ENCODE results near the gene ZMPSTE24. TPM values are rescaled to one million over a fixed set of nuclear protein-coding genes. Genes with fewer than 3 reads are reported as not detected.
"Not testable (repeated sequence)": the region's sequence is repeated elsewhere in the genome, so short reads cannot be mapped to it uniquely, and the experiment has no call there.

Gene ZMPSTE24
- total and polyA plus RNA-seq, 8 donors: 6.9 to 29.8 (median 12.4) TPM

DNA sequence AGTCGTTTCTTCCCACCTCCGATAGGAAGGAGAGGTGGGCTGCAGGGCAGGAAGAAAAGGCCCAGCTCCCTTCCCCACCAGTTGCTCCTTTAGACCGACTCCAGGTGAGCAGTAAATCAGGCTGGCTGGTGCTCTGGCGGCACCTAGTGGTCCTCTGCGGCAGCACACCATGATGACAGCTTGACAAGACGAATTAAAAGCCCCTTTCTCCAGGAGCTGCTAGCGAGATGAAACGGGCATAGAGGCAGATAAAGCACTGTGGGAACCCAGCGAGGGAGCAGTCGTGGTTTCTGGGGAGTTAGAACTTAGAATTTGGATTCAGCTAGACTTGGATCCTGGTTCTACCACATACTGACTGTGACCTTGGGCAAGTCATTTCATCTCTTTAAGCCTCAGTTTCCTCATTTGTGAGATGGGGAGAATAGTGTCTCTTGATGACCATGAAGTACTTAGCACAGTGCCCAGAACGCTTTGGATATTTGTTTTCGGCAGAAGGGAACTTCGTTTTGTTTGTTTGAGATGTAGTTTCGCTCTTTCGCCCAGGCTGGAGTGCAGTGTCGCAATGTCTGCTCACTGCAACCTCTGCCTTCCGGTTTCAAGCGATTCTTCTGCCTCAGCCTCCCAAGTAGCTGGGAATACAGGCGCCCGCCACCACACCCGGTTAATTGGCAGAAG is 80.8 kb downstream of the ZMPSTE24 start:
- peak overlapping the region in 1 of 4 donors; percentile 37 for H3K27ac ChIP-seq
- H3K4me1 ChIP-seq: no peaks in the 10 kb centered on the region

DNA sequence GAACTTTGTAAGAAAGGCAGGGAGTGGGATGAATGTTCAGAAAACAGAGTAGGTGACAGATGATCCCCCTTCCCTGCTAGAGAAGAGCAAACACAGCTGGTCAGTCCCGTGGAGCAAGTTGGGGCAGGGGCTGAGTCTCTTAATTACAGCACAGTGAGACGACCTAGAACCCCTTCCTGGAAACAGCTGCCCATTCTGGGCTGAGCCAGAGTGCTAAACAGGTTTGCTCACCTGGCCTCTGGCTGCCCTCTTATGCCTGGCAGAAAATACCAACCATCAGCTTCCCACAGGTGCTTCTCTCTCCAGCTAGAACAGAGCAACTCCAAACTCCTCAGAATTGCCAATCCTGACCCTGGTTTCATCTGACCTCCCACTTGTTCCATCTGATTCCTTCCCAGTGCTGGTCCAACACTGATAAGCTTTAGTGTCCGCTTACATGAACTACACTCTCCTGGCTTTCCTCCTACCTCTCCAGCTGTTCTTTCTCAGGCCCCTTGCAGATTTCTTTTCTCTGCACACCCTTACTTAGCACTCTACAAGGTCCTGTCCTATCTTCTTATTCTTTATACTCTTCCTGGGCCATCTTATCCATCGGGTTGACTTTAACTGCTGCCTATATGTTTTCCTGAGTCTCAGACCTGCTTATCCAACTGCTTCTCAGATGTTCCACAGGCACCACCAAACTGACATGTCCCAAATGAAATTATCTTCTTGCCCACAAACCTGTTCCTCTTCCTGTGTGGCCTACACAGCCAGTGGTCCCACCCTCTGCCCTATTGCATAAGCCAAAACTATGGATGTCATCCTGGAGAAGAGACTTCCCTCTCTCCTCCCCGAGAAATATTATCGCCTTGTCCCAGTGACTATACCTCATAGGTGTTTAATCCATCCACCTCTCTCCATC is 81.6 kb downstream of the ZMPSTE24 start:
- intact Hi-C loops (cut with DNase I): loop anchor here (5.0 to 10.0 kb wide), 3 partner anchors 187 to 195 kb away; no protein-coding TSS in a partner anchor
- FAIRE-seq (no peak), ATAC-seq (peak in 3 of 4 donors; percentile 17 to 46 (median 33))

More for the DNA sequence above, 80.8 kb downstream of the ZMPSTE24 start:
- Histone ChIP-seq H3K9me3 (no peaks in the 10 kb centered on the region), H3K36me3 (no peaks in the 10 kb centered on the region), H3K27me3 (no peaks in the 10 kb centered on the region), H3K4me3 (peak overlapping the region in 1 of 4 donors; percentile 23)
- ATAC-seq (peak; percentile 93 to 98 (median 98)), DNase-seq (peak; percentile 64 to 94 (median 87)), FAIRE-seq (no peak)
- 25 to 29% methylated on average over 21 of the region's 21 CpGs for WGBS, 2 donors
- TF ChIP-seq, protein P1, sequence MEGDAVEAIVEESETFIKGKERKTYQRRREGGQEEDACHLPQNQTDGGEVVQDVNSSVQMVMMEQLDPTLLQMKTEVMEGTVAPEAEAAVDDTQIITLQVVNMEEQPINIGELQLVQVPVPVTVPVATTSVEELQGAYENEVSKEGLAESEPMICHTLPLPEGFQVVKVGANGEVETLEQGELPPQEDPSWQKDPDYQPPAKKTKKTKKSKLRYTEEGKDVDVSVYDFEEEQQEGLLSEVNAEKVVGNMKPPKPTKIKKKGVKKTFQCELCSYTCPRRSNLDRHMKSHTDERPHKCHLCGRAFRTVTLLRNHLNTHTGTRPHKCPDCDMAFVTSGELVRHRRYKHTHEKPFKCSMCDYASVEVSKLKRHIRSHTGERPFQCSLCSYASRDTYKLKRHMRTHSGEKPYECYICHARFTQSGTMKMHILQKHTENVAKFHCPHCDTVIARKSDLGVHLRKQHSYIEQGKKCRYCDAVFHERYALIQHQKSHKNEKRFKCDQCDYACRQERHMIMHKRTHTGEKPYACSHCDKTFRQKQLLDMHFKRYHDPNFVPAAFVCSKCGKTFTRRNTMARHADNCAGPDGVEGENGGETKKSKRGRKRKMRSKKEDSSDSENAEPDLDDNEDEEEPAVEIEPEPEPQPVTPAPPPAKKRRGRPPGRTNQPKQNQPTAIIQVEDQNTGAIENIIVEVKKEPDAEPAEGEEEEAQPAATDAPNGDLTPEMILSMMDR (IDR thresholded peaks at IDR 0.05): peak; percentile 86 to 95 (median 92)
- intact Hi-C loops (cut with DNase I): loop anchor here in 1 of 3 donors (5.0 kb wide), 1 partner anchor 187 kb away; no protein-coding TSS in a partner anchor

DNA sequence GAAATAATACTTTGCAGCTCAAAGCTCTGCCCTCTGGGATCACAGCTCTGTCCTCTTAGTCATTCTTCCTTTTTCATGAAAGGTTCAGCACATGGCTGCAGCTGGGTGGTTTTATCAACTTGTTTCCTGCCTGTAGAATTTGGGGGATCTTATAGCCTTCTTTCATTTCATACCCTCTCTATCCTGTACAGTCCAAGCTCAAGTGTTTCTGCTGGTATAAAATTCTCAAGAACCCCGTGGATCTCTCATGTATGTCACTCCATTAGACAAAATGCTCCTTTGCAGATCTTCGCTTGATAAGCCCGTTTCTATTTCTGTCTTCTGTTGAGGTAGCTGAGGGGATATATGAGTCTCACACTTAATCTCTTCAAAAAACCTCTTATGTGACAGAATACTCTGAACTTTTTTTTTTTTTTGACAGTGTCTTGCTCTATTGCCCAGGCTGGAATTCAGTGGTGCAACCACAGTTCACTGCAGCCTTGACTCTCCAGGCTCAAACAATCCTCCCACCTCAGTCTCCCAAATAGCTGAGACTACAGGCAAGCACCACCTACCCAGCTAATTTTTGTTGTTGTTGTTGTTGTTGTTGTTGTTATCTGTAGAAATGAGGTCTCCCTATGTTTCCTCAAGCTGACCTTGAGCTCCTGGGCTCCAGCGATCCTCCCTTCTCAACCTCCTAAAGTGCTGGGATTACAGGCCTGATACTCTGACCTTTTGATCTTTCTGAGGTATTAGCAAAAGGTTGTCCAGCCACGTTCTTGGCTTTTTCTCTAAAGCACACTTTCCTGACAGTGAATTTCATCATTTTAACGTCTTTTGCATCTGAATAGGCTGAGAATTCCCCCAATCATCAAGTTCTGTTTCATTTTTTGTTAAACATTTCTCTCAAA is 83.7 kb downstream of the ZMPSTE24 start:
- ATAC-seq (no peak), DNase-seq (no peak), FAIRE-seq (no peak)
- Histone ChIP-seq H3K27me3 (no peaks in the 10 kb centered on the region), H3K4me1 (no peaks in the 10 kb centered on the region), H3K27ac (no peak overlapping the region), H3K4me3 (no peak overlapping the region), H3K9me3 (no peaks in the 10 kb centered on the region), H3K36me3 (no peaks in the 10 kb centered on the region)
- TF ChIP-seq, protein P1 (IDR thresholded peaks at IDR 0.05): no peak
- WGBS, 2 donors: 73 to 79% methylated on average over 6 of the region's 6 CpGs
- intact Hi-C loops (cut with DNase I): loop anchor here in 2 of 3 donors (5.0 to 10.0 kb wide), 2 partner anchors 194 to 197 kb away; no protein-coding TSS in a partner anchor

More for the DNA sequence above, 81.6 kb downstream of the ZMPSTE24 start:
- H3K4me3 ChIP-seq: no peak overlapping the region
- no peaks in the 10 kb centered on the region for H3K9me3 ChIP-seq
- no peaks in the 10 kb centered on the region for H3K4me1 ChIP-seq
- no peak for DNase-seq
- H3K36me3 ChIP-seq: no peaks in the 10 kb centered on the region
- TF ChIP-seq, protein P1 (IDR thresholded peaks at IDR 0.05): no peak
- no peaks in the 10 kb centered on the region for H3K27me3 ChIP-seq
- no peak overlapping the region for H3K27ac ChIP-seq
- WGBS, 2 donors: 47 to 50% methylated on average over 6 of the region's 6 CpGs

DNA sequence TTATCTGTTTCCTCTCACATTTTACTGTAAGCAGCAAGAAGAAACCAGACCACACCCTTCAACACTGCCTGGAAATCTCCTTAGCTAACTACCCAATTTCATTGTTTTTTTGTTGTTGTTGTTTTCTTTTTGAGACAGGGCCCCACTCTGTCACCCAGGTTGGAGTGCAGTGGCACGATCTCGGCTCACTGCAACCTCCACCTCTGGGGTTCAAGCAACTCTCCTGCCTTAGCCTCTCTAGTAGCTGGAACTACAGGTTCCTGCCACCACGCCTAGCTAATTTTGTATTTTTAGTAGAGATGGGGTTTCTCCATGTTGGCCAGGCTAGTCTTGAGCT is 84.3 kb downstream of the ZMPSTE24 start:
- H3K9me3 ChIP-seq, DNase-seq, ATAC-seq, H3K36me3 ChIP-seq, FAIRE-seq, H3K27ac ChIP-seq, H3K27me3 ChIP-seq, H3K4me3 ChIP-seq, H3K4me1 ChIP-seq: not testable (repeated sequence)
- 91 to 93% methylated on average over 3 of the region's 3 CpGs for WGBS, 2 donors
- intact Hi-C loops (cut with DNase I): loop anchor here in 2 of 3 donors (5.0 to 10.0 kb wide), 2 partner anchors 195 to 198 kb away; no protein-coding TSS in a partner anchor

Other genes with a start within 250 kb of the ZMPSTE24 start
- gene CAP1, start 217.5 kb upstream of the ZMPSTE24 start, total RNA-seq: 100 to 1,000 TPM in 2 of 6 donors, 10 to 100 TPM in 4; 40.7 to 146 (median 69.5) TPM
- 10 to 100 TPM; 28.5 to 53.2 TPM for gene CAP1, start 217.5 kb upstream of the ZMPSTE24 start, polyA plus RNA-seq
- 10 to 100 TPM; 20.1 to 74.1 (median 32.2) TPM for gene PPT1, start 161.0 kb upstream of the ZMPSTE24 start, total RNA-seq
- gene PPT1, start 161.0 kb upstream of the ZMPSTE24 start, polyA plus RNA-seq: 10 to 100 TPM; 21.3 to 50.5 TPM
- gene RLF, start 96.8 kb upstream of the ZMPSTE24 start, total RNA-seq: 1 to 10 TPM; 4.1 to 8.5 (median 4.7) TPM
- 1 to 10 TPM; 2.2 to 4.3 TPM for gene RLF, start 96.8 kb upstream of the ZMPSTE24 start, polyA plus RNA-seq
- gene TMCO2, start 10.3 kb upstream of the ZMPSTE24 start, total RNA-seq: not detected
- gene TMCO2, start 10.3 kb upstream of the ZMPSTE24 start, polyA plus RNA-seq: not detected
- gene COL9A2, start 59.0 kb downstream of the ZMPSTE24 start, total RNA-seq: 10 to 100 TPM in 1 of 6 donors, 1 to 10 TPM in 3, under 1 TPM in 2; 0.55 to 10.9 (median 1.8) TPM
- 1 to 10 TPM; 5.4 to 7.5 TPM for gene COL9A2, start 59.0 kb downstream of the ZMPSTE24 start, polyA plus RNA-seq
- gene SMAP2, start 115.5 kb downstream of the ZMPSTE24 start, total RNA-seq: 10 to 100 TPM in 3 of 6 donors, 1 to 10 TPM in 3; 7.2 to 26.1 (median 12.3) TPM
- gene SMAP2, start 115.5 kb downstream of the ZMPSTE24 start, polyA plus RNA-seq: 10 to 100 TPM in 1 of 2 donors, 1 to 10 TPM in 1; 9.6 to 19.0 TPM
- gene ZFP69B, start 192.2 kb downstream of the ZMPSTE24 start, total RNA-seq: 1 to 10 TPM; 1.0 to 2.4 (median 2.1) TPM
- gene ZFP69B, start 192.2 kb downstream of the ZMPSTE24 start, polyA plus RNA-seq: under 1 TPM; 0.85 to 0.95 TPM
- gene ZFP69, start 219.1 kb downstream of the ZMPSTE24 start, total RNA-seq: 1 to 10 TPM; 1.2 to 2.5 (median 1.4) TPM
- gene ZFP69, start 219.1 kb downstream of the ZMPSTE24 start, polyA plus RNA-seq: 1 to 10 TPM; 2.2 to 2.8 TPM